GM12891 (cell line): ENCODE results near the gene KLRC4.

ENCODE experiments used
- POLR2A ChIP-seq: IDR thresholded peaks from 2 replicates; pipeline ENCODE4 v1.6.1; 2011; ENCODE audit warnings: low read depth, low read length, control low read depth
- POLR2AphosphoS5 ChIP-seq: IDR thresholded peaks from 2 replicates; pipeline ENCODE4 v1.6.1; 2011; ENCODE audit warnings: low read depth, low read length, control low read depth
- TAF1 ChIP-seq: IDR thresholded peaks from 2 replicates; pipeline ENCODE4 v1.6.1; 2011; ENCODE audit warnings: low read depth, low read length, control low read depth

DNA sequence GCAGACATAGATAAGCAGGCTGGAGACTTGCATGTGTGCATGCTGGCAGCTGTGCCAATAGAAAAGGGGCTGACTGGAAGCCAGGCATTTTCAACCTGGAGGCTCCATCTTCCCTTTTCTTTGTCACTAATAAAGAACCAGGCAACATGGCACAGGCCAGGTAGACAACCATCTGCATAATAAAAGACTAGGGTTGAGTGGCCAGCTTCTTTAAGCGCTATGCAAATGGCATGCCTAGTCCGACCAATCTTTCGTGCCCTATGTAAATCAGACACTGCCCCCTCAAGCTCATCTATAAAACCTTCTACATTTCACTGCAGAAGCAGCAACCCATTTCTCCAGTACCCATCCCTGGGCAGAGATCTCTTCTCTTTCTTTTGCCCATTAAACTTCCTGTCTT lies 48.2 kb upstream of the KLRC4 start:
- no peak for TF ChIP-seq POLR2A
- no peak for TF ChIP-seq POLR2AphosphoS5
- TF ChIP-seq TAF1, result no peak
